Activated naive CD4-positive, alpha-beta T cell treated with anti-CD3 and anti-CD28 coated beads, Interleukin-2, amount 50 U/mL, for 24 hours (primary cell): ENCODE measurements around the gene STX1B.

ENCODE experiments used
- H3K27ac Mint-ChIP-seq: one replicate; pipeline ENCODE4 v1.8.0; 2021; ENCODE audit warnings: mild to moderate bottlenecking, mixed read lengths
- H3K27me3 Mint-ChIP-seq: one replicate; pipeline ENCODE4 v1.8.0; 2021; ENCODE audit warnings: mixed read lengths
- H3K36me3 Mint-ChIP-seq: one replicate; pipeline ENCODE4 v1.8.0; 2021; ENCODE audit warnings: mixed read lengths
- H3K4me1 Mint-ChIP-seq: one replicate; pipeline ENCODE4 v1.8.0; 2021; ENCODE audit warnings: mixed read lengths
- H3K4me3 Mint-ChIP-seq: one replicate; pipeline ENCODE4 v1.8.0; 2021; ENCODE audit warnings: mild to moderate bottlenecking, mixed read lengths
- H3K9me3 Mint-ChIP-seq: one replicate; pipeline ENCODE4 v1.8.0; 2021; ENCODE audit warnings: mixed read lengths

STX1B gene

DNA sequence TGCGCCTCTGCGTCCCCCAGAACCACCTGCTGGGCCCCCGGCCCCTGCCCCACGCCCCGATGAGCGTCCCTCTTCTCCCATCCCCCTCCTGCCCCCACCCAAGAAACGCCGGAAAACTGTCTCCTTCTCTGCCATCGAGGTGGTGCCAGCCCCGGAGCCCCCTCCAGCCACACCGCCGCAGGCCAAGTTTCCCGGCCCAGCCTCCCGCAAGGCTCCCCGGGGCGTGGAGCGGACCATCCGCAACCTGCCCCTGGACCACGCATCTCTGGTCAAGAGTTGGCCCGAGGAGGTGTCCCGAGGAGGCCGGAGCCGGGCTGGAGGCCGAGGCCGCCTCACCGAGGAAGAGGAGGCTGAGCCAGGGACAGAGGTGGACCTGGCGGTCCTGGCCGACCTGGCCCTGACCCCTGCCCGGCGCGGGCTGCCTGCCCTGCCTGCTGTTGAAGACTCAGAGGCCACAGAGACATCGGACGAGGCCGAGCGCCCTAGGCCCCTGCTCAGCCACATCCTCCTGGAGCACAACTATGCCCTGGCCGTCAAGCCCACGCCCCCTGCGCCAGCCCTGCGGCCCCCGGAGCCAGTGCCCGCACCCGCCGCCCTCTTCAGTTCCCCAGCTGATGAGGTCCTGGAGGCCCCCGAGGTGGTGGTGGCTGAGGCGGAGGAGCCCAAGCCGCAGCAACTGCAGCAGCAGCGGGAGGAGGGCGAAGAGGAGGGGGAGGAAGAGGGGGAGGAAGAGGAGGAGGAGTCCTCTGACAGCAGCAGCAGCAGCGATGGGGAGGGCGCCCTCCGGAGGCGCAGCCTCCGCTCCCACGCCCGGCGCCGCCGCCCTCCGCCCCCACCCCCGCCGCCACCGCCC, 31.0 kb downstream of the STX1B start:
- peaks cover 4% of the 10 kb centered on the region for H3K4me1 Mint-ChIP-seq
- no peaks in the 10 kb centered on the region for H3K9me3 Mint-ChIP-seq
- no peak overlapping the region for H3K4me3 Mint-ChIP-seq
- peaks cover 14% of the 10 kb centered on the region for H3K36me3 Mint-ChIP-seq
- H3K27me3 Mint-ChIP-seq: no peaks in the 10 kb centered on the region
- no peak overlapping the region for H3K27ac Mint-ChIP-seq

DNA sequence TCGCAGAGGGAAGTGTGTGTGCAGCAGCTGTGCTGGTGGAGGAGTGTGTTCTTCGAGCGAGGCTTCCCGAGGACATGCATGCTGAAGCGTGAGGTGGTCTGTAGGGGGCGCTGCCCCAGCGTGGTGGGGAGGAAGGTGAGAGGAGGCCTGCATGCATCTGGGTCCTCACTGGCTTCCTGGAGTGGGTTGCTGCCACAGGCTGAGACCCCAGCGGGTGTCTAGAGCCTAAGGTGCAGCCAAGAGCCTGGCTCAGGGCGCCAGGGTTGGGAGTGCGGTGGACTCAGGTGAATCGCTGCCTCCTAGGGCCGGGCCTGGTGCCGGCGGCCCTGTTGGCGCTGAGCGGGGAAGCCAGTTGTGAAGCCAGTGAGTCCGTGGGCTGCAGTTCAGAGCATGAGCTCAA, 32.9 kb downstream of the STX1B start:
- Mint-ChIP-seq H3K9me3 (no peaks in the 10 kb centered on the region), H3K27me3 (no peaks in the 10 kb centered on the region), H3K36me3 (peaks cover 18% of the 10 kb centered on the region)

DNA sequence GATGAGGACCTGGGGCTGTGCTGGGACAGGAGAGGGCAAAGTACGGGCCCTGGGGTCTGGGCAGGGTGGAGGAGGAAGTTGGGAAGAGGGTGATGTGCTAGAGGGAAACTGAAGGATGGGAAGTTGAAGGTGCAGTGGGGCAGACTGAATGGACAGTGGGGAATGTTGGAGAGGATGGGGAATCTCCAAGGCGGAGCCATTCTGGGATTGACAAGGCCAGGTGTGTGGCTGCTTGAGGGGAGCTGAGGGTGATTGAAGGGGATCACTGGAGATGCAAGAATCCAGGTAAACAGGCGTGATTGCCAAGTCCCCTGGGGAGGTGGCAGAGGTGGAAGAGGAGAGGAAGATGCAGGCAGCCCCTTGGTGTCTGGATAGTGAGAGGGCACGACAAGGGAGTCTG, 34.0 kb downstream of the STX1B start:
- peaks cover 20% of the 10 kb centered on the region for H3K36me3 Mint-ChIP-seq

More for the DNA sequence above, 32.9 kb downstream of the STX1B start:
- Mint-ChIP-seq H3K4me3 (no peak overlapping the region), H3K4me1 (peaks cover 7% of the 10 kb centered on the region), H3K27ac (no peak overlapping the region)

DNA sequence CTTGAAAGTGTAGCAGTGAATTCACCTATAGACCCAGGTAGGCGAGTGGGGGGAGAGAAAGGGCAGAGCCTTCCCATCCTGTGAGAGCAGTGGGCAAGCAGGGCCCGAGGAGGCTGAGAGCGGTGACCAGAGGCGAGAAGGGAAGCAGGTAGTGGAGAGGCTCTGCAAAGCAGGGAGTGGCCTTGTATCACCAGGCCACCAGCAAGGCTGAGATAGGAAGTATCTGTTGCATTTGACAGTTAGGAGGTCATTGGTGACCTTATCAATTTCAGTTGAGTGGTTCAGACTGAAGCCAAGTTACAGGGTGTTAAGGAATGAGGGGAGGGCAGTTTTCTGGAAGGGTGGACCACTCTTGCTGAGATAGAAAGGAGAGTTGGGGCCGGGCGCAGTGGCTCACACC, 36.1 kb downstream of the STX1B start:
- Mint-ChIP-seq H3K27me3 (no peaks in the 10 kb centered on the region), H3K27ac (no peak overlapping the region), H3K4me1 (peaks cover 7% of the 10 kb centered on the region), H3K9me3 (no peaks in the 10 kb centered on the region), H3K4me3 (no peak overlapping the region), H3K36me3 (peaks cover 26% of the 10 kb centered on the region)

More for the DNA sequence above, 34.0 kb downstream of the STX1B start:
- Mint-ChIP-seq H3K27me3 (no peaks in the 10 kb centered on the region), H3K4me1 (peaks cover 7% of the 10 kb centered on the region), H3K9me3 (no peaks in the 10 kb centered on the region), H3K27ac (no peak overlapping the region), H3K4me3 (no peak overlapping the region)

DNA sequence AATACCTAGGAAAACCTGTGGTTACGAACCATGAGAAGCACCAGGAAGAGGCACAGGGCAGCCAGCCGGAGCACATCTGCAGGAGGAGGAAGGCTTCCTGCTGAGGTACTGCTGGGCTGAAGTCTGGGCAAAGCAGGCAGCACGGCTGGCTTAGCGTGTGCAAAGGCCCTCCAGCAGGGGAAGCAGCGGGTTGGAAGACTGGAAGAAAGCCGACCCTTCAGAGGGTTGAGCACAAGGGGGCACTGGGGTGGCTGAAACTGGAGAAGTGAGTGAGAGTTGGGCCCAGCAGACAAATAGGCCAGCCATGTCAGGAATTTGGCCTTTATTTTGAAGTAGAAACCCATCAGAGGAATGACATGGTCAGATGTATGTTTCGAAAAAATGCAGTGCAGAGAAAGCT, 37.6 kb downstream of the STX1B start:
- H3K27me3 Mint-ChIP-seq: no peaks in the 10 kb centered on the region
- no peak overlapping the region for H3K27ac Mint-ChIP-seq
- H3K9me3 Mint-ChIP-seq: no peaks in the 10 kb centered on the region
- H3K4me1 Mint-ChIP-seq: peaks cover 7% of the 10 kb centered on the region
- H3K4me3 Mint-ChIP-seq: no peak overlapping the region
- H3K36me3 Mint-ChIP-seq: peaks cover 26% of the 10 kb centered on the region

DNA sequence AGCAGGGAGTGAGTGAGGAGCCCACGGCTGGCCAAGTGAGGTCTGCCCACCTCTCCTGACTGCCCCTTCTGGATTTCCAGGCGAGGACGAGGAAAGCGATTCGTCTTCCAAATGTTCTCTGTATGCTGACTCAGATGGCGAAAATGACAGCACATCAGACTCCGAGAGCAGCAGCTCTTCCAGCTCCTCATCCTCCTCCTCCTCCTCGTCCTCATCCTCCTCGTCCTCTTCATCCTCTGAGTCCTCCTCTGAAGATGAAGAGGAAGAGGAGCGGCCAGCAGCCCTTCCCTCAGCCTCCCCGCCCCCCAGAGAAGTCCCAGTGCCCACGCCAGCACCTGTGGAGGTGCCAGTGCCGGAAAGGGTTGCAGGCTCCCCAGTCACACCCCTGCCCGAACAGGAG, 39.1 kb downstream of the STX1B start:
- H3K36me3 Mint-ChIP-seq: peaks cover 27% of the 10 kb centered on the region
- H3K27ac Mint-ChIP-seq: no peak overlapping the region
- no peaks in the 10 kb centered on the region for H3K9me3 Mint-ChIP-seq
- no peak overlapping the region for H3K4me3 Mint-ChIP-seq
- H3K27me3 Mint-ChIP-seq: no peaks in the 10 kb centered on the region
- H3K4me1 Mint-ChIP-seq: peaks cover 4% of the 10 kb centered on the region

DNA sequence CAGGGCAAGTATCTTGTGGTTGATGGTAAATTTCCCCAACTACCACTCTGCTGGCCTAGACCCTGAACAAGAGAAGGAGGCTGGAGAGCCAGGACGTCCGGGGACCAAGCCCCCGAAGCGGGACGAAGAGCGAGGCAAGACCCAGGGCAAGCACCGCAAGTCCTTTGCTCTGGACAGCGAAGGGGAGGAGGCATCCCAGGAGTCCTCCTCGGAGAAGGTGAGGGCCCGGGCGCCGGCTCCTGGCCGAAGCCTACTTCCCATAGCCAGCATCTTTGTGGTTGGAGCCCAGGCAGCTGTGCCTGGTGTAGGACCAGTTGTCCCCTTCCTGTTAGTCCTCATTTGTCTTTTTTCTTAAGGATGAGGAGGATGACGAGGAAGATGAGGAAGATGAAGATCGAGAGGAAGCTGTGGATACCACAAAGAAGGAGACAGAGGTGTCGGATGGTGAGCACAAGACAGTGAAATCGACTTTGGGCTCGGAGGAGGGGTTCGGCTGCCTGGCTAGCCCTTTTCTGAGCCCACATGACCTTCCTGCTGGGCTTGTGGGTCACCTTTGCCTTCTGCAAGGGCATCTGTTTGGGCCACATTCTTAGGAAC, 41.1 kb downstream of the STX1B start:
- H3K4me3 Mint-ChIP-seq: no peak overlapping the region
- H3K27ac Mint-ChIP-seq: no peak overlapping the region
- H3K4me1 Mint-ChIP-seq: peaks cover 6% of the 10 kb centered on the region
- H3K27me3 Mint-ChIP-seq: no peaks in the 10 kb centered on the region
- peaks cover 24% of the 10 kb centered on the region for H3K36me3 Mint-ChIP-seq
- H3K9me3 Mint-ChIP-seq: no peaks in the 10 kb centered on the region

DNA sequence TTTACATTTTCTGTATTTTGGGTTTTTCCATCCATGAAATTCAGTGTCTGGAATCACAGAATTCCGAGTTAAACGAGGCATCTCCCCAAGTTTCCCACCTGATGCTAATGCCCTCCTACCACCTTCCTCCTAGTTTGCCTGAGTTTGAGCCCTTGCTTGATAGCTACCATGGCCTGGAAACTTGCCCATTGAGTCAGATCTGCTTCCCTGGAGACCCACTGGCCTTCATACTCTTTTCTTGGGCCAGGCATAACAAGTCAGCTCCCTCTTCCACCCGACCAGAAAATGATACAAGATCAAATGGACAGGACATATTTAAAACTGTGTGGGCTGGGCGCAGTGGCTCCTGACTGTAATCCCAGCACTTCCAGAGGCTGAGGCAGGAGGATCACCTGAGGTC, 42.6 kb downstream of the STX1B start:
- Mint-ChIP-seq H3K36me3 (peaks cover 21% of the 10 kb centered on the region), H3K27me3 (no peaks in the 10 kb centered on the region), H3K4me1 (peaks cover 4% of the 10 kb centered on the region), H3K4me3 (no peak overlapping the region), H3K27ac (peak overlapping the region; percentile 59), H3K9me3 (no peaks in the 10 kb centered on the region)

DNA sequence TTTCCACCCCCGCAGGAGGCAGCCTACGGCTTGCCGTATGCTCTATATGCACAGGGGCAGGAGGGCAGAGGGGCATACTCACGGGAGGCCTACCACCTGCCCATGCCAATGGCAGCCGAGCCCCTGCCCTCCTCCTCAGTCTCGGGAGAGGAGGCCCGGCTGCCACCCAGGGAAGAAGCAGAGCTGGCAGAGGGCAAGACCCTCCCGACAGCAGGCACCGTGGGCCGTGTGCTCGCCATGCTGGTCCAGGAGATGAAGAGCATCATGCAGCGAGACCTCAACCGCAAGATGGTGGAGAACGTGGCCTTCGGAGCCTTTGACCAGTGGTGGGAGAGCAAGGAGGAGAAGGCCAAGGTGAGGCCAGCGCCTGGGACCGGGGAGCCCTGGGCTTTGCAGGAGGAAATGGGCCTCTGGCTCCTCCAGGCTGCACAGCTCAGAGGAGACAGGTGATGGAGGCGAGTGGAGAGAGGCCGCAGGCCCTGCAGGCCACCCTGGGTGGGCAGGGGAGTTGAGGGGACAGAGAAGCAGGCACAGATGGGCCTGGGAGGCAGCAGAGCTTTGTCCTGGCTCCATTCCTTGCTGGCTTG, 44.3 kb downstream of the STX1B start:
- H3K36me3 Mint-ChIP-seq: peaks cover 22% of the 10 kb centered on the region
- no peaks in the 10 kb centered on the region for H3K27me3 Mint-ChIP-seq
- H3K4me1 Mint-ChIP-seq: peaks cover 7% of the 10 kb centered on the region
- no peaks in the 10 kb centered on the region for H3K9me3 Mint-ChIP-seq
- H3K27ac Mint-ChIP-seq: peak overlapping the region; percentile 41
- no peak overlapping the region for H3K4me3 Mint-ChIP-seq

DNA sequence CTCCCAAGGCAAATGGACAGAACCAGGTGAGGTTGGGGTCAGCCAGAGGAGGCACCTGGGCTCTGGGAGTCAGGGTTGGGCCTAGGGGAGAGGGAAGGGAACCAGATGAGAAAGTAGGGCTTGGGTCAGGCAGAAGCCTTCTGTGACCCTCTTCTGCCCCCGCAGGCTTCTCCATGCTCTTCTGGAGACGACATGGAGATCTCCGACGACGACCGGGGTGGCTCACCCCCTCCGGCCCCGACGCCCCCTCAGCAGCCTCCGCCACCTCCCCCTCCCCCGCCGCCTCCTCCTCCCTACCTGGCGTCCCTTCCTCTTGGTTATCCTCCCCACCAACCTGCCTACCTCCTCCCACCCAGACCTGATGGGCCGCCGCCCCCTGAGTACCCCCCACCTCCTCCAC, 45.0 kb downstream of the STX1B start:
- Mint-ChIP-seq H3K9me3 (no peaks in the 10 kb centered on the region), H3K4me1 (peaks cover 8% of the 10 kb centered on the region), H3K36me3 (peaks cover 17% of the 10 kb centered on the region), H3K27me3 (no peaks in the 10 kb centered on the region), H3K27ac (no peak overlapping the region), H3K4me3 (no peak overlapping the region)

DNA sequence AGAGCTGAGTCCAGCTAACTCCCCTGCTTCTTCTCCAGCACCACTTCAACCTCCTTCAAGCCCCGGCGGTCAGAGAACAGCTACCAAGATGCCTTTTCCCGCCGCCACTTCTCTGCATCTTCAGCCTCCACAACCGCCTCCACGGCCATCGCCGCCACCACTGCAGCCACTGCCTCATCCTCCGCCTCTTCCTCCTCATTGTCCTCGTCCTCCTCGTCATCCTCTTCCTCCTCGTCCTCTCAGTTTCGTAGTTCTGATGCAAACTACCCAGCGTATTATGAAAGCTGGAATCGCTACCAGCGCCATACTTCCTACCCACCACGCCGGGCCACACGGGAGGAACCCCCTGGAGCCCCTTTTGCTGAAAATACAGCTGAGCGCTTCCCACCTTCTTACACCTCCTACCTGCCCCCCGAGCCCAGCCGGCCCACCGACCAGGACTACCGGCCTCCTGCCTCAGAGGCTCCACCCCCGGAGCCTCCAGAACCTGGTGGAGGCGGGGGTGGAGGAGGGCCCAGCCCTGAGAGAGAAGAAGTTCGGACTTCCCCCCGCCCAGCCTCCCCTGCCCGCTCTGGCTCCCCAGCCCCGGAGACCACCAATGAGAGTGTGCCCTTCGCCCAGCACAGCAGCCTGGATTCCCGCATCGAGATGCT, 45.7 kb downstream of the STX1B start:
- Mint-ChIP-seq H3K27me3 (no peaks in the 10 kb centered on the region), H3K4me1 (peaks cover 16% of the 10 kb centered on the region), H3K36me3 (peaks cover 23% of the 10 kb centered on the region), H3K9me3 (no peaks in the 10 kb centered on the region), H3K4me3 (no peak overlapping the region), H3K27ac (peak overlapping the region; percentile 77)

DNA sequence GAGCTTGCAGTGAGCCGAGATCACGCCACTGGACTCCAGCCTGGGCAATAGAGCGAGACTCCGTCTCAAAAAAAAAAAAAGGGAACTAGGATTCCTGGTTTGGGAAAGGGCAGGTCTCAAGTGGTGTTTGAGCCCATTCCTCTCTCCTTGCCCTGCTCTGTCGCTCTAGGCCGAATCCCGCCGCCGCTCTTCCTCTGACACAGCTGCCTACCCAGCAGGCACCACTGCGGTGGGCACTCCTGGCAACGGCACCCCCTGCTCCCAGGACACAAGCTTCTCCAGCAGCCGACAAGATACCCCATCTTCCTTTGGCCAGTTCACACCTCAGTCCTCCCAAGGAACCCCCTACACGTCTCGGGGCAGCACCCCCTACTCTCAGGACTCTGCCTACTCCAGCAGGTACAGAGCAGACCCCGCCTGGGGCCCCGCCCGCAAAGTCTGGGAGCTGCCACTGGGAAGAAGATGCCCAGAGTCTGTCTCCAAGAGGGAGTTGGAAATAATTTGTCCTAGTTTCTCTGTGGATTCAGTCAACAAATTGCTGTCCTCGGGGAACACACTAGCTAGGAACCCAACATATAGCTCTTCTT, 46.4 kb downstream of the STX1B start:
- H3K27me3 Mint-ChIP-seq: no peaks in the 10 kb centered on the region
- peaks cover 26% of the 10 kb centered on the region for H3K36me3 Mint-ChIP-seq
- H3K9me3 Mint-ChIP-seq: no peaks in the 10 kb centered on the region
- H3K4me1 Mint-ChIP-seq: peaks cover 23% of the 10 kb centered on the region
- no peak overlapping the region for H3K4me3 Mint-ChIP-seq
- H3K27ac Mint-ChIP-seq: no peak overlapping the region

DNA sequence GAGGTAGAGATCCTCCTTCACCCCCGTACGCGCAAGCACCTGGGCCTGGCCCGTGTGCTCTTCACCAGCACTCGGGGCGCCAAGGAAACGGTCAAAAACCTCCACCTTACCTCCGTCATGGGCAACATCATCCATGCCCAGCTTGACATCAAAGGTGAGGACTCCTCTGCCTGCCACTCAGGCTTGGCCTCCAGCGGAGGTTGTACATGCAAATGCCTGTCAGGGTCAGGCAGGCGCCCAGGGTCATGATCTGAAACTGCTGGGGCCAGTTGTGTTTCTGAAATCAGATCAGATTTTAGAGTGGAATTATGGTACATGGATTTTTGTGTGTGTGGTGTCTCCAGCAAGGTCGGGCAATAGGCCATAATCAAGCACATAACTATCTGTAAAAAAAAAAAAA, 49.1 kb downstream of the STX1B start:
- H3K36me3 Mint-ChIP-seq: peaks cover 19% of the 10 kb centered on the region
- no peak overlapping the region for H3K27ac Mint-ChIP-seq
- H3K4me1 Mint-ChIP-seq: peaks cover 31% of the 10 kb centered on the region
- H3K4me3 Mint-ChIP-seq: no peak overlapping the region
- H3K9me3 Mint-ChIP-seq: no peaks in the 10 kb centered on the region
- no peaks in the 10 kb centered on the region for H3K27me3 Mint-ChIP-seq

DNA sequence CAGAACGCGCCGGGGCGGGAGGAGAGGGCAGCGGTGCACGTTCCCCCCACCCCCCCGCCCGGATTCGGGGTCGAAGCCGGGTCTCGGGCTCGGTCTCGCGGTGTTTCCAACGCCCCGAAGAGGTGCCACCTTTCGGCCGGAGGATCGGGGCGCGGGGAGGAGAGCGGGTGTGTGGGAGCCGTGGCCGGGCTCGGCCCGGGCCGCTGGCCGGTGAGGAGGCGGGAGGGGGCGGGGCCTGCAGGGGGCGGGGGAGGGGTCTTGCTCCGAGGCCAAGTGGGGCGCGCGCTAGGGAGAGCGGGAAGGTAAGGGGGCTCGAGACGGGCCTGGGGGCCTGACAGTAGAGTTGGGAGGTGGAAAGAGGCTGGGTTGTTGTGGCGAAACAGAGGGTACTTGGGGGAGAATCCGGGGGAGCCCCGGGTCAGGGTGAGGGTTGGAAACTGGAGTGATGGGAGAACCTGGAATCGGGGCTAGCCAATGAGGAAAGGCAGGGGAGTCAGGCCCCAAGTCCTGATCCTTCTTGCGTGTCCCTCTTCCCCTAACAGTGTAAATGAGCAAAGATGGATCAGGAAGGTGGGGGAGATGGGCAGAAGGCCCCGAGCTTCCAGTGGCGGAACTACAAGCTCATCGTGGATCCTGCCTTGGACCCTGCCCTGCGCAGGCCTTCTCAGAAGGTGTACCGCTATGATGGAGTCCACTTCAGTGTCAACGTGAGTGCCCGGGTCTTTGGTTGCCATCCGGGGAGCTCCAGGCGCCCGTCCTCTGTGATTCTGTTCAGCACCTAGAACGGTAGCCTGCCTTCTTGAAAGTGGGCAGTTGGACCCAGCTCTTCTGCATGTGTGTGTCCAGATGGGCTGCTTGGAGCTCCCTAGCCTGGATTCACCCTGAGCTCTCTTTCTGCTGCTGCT, 52.0 kb downstream of the STX1B start:
- peak overlapping the region; percentile 97 for H3K4me3 Mint-ChIP-seq
- peaks cover 36% of the 10 kb centered on the region for H3K4me1 Mint-ChIP-seq
- H3K27me3 Mint-ChIP-seq: no peaks in the 10 kb centered on the region
- H3K27ac Mint-ChIP-seq: peak overlapping the region; percentile 95
- H3K9me3 Mint-ChIP-seq: no peaks in the 10 kb centered on the region
- H3K36me3 Mint-ChIP-seq: peaks cover 16% of the 10 kb centered on the region
